ENCODE measurements around the gene UEVLD. TPM values are rescaled to one million over a fixed set of nuclear protein-coding genes. Genes with fewer than 3 reads are reported as not detected.

The UEVLD gene
- total and polyA plus RNA-seq, 9 of the 15 experiments (the other 6 are each of a cell fraction or from before 2014, with no cell fraction given): 4.7 to 12.6 (median 7.4) TPM

DNA sequence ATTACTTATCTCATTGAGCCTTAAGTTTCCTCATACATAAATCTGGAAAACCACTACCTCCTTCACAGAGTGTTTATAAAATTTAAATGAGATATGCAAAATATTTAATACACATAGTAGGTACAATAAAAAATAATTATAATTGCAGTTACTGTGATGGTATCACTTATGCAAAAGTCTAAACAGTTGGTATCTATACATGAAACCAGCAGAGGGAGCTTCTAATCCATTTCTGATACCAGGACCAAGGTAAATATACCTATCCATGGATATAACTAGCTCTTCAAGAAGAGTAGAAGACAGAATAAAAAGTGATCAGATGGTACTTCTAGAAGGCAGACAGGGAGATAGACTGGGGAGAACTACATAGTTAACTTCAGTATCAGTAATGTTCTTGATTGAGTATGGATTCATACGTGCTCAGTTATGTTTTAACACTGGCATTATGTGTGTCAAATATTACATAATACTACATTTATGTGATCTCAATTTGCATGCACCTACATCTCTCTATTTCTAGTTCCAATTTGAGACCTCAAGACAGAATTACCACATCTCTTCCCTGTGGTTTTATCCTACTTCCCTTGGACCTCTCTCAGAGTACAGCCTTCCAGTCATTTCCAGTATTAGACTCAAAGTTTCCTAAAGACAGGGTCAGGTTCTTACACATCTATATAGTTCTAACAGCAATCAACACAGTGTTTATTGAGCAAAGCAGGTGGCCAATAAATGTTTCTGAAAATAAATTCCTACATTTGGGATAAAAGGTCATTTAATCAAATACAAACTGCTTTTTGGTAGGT is 48.1 kb downstream of the UEVLD start (continued):
- TF ChIP-seq THRB (CRISPR knock-in tag; conservative IDR thresholded peaks at IDR 0.05) (no peak), TOE1 (IDR thresholded peaks at IDR 0.05; ENCODE audit: borderline replicate concordance) (no peak), TOE1 (CRISPR knock-in tag; IDR thresholded peaks at IDR 0.05; ENCODE audit: borderline replicate concordance, low read depth) (no peak), HMG20B (CRISPR knock-in tag; IDR thresholded peaks at IDR 0.05) (no peak), MCM5 (IDR thresholded peaks at IDR 0.05; ENCODE audit: low read depth) (no peak), ZNF197 (CRISPR knock-in tag; IDR thresholded peaks at IDR 0.05; ENCODE audit: low read depth) (no peak), CHD4 (IDR thresholded peaks at IDR 0.05; ENCODE audit: insufficient read depth, insufficient replicate concordance, low read depth, low read length, poor library complexity, severe bottlenecking) (no peak), ZKSCAN1 (IDR thresholded peaks at IDR 0.05; ENCODE audit: low read depth, low read length) (peak; percentile 71; the same call in 1 of the 2 replicates), TRIM24 (IDR thresholded peaks at IDR 0.05) (no peak), FOXK1 (CRISPR knock-in tag; IDR thresholded peaks at IDR 0.05; ENCODE audit: borderline replicate concordance) (no peak)
- TF ChIP-seq, protein P1, sequence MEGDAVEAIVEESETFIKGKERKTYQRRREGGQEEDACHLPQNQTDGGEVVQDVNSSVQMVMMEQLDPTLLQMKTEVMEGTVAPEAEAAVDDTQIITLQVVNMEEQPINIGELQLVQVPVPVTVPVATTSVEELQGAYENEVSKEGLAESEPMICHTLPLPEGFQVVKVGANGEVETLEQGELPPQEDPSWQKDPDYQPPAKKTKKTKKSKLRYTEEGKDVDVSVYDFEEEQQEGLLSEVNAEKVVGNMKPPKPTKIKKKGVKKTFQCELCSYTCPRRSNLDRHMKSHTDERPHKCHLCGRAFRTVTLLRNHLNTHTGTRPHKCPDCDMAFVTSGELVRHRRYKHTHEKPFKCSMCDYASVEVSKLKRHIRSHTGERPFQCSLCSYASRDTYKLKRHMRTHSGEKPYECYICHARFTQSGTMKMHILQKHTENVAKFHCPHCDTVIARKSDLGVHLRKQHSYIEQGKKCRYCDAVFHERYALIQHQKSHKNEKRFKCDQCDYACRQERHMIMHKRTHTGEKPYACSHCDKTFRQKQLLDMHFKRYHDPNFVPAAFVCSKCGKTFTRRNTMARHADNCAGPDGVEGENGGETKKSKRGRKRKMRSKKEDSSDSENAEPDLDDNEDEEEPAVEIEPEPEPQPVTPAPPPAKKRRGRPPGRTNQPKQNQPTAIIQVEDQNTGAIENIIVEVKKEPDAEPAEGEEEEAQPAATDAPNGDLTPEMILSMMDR (IDR thresholded peaks at IDR 0.05 in 2 of 3, conservative IDR thresholded peaks at IDR 0.05 in 1 of 3; ENCODE audit: insufficient read depth in 2 of 3, low read depth in 1 of 3, low read length in 3 of 3): peak; percentile 24 to 70 (median 31); a peak in 3 of 6 replicates
- TF ChIP-seq, protein P2, sequence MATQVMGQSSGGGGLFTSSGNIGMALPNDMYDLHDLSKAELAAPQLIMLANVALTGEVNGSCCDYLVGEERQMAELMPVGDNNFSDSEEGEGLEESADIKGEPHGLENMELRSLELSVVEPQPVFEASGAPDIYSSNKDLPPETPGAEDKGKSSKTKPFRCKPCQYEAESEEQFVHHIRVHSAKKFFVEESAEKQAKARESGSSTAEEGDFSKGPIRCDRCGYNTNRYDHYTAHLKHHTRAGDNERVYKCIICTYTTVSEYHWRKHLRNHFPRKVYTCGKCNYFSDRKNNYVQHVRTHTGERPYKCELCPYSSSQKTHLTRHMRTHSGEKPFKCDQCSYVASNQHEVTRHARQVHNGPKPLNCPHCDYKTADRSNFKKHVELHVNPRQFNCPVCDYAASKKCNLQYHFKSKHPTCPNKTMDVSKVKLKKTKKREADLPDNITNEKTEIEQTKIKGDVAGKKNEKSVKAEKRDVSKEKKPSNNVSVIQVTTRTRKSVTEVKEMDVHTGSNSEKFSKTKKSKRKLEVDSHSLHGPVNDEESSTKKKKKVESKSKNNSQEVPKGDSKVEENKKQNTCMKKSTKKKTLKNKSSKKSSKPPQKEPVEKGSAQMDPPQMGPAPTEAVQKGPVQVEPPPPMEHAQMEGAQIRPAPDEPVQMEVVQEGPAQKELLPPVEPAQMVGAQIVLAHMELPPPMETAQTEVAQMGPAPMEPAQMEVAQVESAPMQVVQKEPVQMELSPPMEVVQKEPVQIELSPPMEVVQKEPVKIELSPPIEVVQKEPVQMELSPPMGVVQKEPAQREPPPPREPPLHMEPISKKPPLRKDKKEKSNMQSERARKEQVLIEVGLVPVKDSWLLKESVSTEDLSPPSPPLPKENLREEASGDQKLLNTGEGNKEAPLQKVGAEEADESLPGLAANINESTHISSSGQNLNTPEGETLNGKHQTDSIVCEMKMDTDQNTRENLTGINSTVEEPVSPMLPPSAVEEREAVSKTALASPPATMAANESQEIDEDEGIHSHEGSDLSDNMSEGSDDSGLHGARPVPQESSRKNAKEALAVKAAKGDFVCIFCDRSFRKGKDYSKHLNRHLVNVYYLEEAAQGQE (IDR thresholded peaks at IDR 0.05; ENCODE audit: borderline replicate concordance): peak; percentile 70; the same call in 1 of the 2 replicates
- TF ChIP-seq, protein P2 (CRISPR knock-in tag; IDR thresholded peaks at IDR 0.05; ENCODE audit: low read depth): no peak
- TF ChIP-seq, protein P3, sequence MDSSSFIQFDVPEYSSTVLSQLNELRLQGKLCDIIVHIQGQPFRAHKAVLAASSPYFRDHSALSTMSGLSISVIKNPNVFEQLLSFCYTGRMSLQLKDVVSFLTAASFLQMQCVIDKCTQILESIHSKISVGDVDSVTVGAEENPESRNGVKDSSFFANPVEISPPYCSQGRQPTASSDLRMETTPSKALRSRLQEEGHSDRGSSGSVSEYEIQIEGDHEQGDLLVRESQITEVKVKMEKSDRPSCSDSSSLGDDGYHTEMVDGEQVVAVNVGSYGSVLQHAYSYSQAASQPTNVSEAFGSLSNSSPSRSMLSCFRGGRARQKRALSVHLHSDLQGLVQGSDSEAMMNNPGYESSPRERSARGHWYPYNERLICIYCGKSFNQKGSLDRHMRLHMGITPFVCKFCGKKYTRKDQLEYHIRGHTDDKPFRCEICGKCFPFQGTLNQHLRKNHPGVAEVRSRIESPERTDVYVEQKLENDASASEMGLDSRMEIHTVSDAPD (CRISPR knock-in tag; IDR thresholded peaks at IDR 0.05): no peak
